ENCODE measurements around the gene NSD1. TPM values are rescaled to one million over a fixed set of nuclear protein-coding genes. Genes with fewer than 3 reads are reported as not detected.

NSD1 gene
- total and polyA plus RNA-seq, 2 experiments from 2014 or later, result 26.6 to 28.8 TPM

- Histone ChIP-seq H3K36me3 (replicated peaks; ENCODE audit: insufficient read depth, low read depth) (no peaks in the 10 kb centered on the region), H3K27me3 (no peaks in the 10 kb centered on the region), H3K27ac (peak within 1 kb of the TSS; percentile 97), H3K4me1 (ENCODE audit: insufficient read depth) (peaks cover 17% of the 10 kb centered on the region), H3K79me2 (peaks cover 23% of the 10 kb centered on the region), H2AFZ (peak within 1 kb of the TSS; percentile 47), H3K9me3 (ENCODE audit: low read depth) (no peaks in the 10 kb centered on the region), H3K4me3 (peak within 1 kb of the TSS; percentile 77), H3K4me2 (peak within 1 kb of the TSS; percentile 85), H4K20me1 (ENCODE audit: insufficient read depth, poor library complexity, severe bottlenecking) (no peaks in the 10 kb centered on the region), H3K9me2 (replicated peaks; ENCODE audit: insufficient read depth) (no peaks in the 10 kb centered on the region)
- TF ChIP-seq EZH2phosphoT487 (IDR thresholded peaks at IDR 0.05; ENCODE audit: low read depth, severe bottlenecking, unreplicated experiment), result no peak
- TF ChIP-seq, protein P1, sequence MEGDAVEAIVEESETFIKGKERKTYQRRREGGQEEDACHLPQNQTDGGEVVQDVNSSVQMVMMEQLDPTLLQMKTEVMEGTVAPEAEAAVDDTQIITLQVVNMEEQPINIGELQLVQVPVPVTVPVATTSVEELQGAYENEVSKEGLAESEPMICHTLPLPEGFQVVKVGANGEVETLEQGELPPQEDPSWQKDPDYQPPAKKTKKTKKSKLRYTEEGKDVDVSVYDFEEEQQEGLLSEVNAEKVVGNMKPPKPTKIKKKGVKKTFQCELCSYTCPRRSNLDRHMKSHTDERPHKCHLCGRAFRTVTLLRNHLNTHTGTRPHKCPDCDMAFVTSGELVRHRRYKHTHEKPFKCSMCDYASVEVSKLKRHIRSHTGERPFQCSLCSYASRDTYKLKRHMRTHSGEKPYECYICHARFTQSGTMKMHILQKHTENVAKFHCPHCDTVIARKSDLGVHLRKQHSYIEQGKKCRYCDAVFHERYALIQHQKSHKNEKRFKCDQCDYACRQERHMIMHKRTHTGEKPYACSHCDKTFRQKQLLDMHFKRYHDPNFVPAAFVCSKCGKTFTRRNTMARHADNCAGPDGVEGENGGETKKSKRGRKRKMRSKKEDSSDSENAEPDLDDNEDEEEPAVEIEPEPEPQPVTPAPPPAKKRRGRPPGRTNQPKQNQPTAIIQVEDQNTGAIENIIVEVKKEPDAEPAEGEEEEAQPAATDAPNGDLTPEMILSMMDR (IDR thresholded peaks at IDR 0.05; ENCODE audit: poor library complexity), result peak; percentile 82
- peak; percentile 95 for DNase-seq (ENCODE audit: low spot score)
- WGBS (ENCODE audit: low lambda C conversion rate, missing lambda C conversion rate), result 2% methylated on average over 23 of the region's 68 CpGs
Observed at GRCh38 chr5:177086654-177087397, 46.7 kb upstream of the NSD1 start, which contains the start of gene FGFR4. TSS of gene FGFR4 (plus strand) at chr5:177086915. CDS start at chr5:177089603, 2,688 bp downstream.

DNA sequence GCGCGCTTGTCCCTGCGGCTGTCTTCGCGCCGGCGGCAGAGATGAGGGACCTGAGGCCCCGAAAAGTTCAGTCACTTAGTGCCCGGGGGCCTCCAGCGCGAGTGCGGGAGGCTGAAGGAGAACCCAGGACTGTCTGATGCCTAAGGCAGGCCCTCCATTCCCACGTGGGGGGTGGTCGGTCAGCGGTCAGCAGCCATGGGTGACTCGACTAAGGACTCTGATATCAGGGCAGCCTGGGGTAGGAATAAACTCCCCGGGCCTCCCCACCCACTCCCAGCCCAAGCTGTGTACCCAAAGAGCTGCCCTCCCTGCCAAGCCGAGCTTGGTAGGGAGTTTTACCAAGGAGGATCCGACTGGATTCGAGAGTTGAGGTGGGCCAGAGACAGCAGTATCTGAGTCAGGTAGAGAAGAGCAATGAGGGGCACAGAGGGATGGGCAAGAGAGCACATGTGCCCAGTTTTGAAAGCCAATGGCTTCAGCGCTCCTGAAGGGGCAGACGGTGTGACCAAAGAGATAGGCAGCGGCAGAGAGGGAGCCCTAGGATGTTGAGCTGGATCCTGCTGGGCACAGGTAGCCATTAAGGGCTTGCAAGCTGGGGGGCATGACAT lies 46.1 kb upstream of the NSD1 start:
- Histone ChIP-seq H3K27me3 (no peaks in the 10 kb centered on the region), H3K4me2 (peak overlapping the region; percentile 85), H3K27ac (peak overlapping the region; percentile 97), H4K20me1 (ENCODE audit: insufficient read depth, poor library complexity, severe bottlenecking) (no peaks in the 10 kb centered on the region), H3K36me3 (replicated peaks; ENCODE audit: insufficient read depth, low read depth) (no peaks in the 10 kb centered on the region), H3K4me3 (peak overlapping the region; percentile 77), H2AFZ (peak overlapping the region; percentile 47), H3K9me2 (replicated peaks; ENCODE audit: insufficient read depth) (no peaks in the 10 kb centered on the region), H3K79me2 (peaks cover 23% of the 10 kb centered on the region), H3K9me3 (ENCODE audit: low read depth) (no peaks in the 10 kb centered on the region), H3K4me1 (ENCODE audit: insufficient read depth) (peaks cover 17% of the 10 kb centered on the region)
- no peak for DNase-seq (ENCODE audit: low spot score)
- TF ChIP-seq EZH2phosphoT487 (IDR thresholded peaks at IDR 0.05; ENCODE audit: low read depth, severe bottlenecking, unreplicated experiment), result no peak
- TF ChIP-seq, protein P1 (IDR thresholded peaks at IDR 0.05; ENCODE audit: poor library complexity), result no peak
- no peak for TF ChIP-seq EZH2 (IDR thresholded peaks at IDR 0.05; ENCODE audit: borderline replicate concordance)
- WGBS (ENCODE audit: low lambda C conversion rate, missing lambda C conversion rate), result 24% methylated on average over 23 of the region's 23 CpGs

DNA sequence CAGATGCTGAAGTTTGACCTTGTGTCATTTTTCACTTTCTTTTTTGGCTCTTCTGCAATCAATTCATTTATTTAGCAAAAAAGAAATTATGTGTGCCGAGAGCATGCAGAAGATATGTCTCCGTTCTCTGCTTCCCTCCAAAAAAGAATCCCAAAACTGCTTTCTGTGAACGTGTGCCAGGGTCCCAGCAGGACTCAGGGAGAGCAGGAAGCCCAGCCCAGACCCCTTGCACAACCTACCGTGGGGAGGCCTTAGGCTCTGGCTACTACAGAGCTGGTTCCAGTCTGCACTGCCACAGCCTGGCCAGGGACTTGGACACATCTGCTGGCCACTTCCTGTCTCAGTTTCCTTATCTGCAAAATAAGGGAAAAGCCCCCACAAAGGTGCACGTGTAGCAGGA lies 44.4 kb upstream of the NSD1 start:
- Histone ChIP-seq H3K4me3 (no peak overlapping the region), H3K36me3 (replicated peaks; ENCODE audit: insufficient read depth, low read depth) (no peaks in the 10 kb centered on the region), H3K27ac (no peak overlapping the region), H3K4me1 (ENCODE audit: insufficient read depth) (peaks cover 18% of the 10 kb centered on the region), H3K9me2 (replicated peaks; ENCODE audit: insufficient read depth) (no peaks in the 10 kb centered on the region), H3K9me3 (ENCODE audit: low read depth) (no peaks in the 10 kb centered on the region), H4K20me1 (ENCODE audit: insufficient read depth, poor library complexity, severe bottlenecking) (no peaks in the 10 kb centered on the region), H3K4me2 (peak overlapping the region; percentile 85), H3K79me2 (peaks cover 23% of the 10 kb centered on the region), H2AFZ (no peak overlapping the region), H3K27me3 (no peaks in the 10 kb centered on the region)
- TF ChIP-seq EZH2phosphoT487 (IDR thresholded peaks at IDR 0.05; ENCODE audit: low read depth, severe bottlenecking, unreplicated experiment), result no peak
- TF ChIP-seq, protein P1 (IDR thresholded peaks at IDR 0.05; ENCODE audit: poor library complexity), result no peak
- no peak for TF ChIP-seq EZH2 (IDR thresholded peaks at IDR 0.05; ENCODE audit: borderline replicate concordance)
- no peak for DNase-seq (ENCODE audit: low spot score)
- 58% methylated on average over 5 of the region's 5 CpGs for whole genome bisulfite sequencing (ENCODE audit: low lambda C conversion rate, missing lambda C conversion rate)
